GM12878 (cell line): Measurements from ENCODE around the gene TBC1D9B. TPM values are rescaled to one million over a fixed set of nuclear protein-coding genes. Genes with fewer than 3 reads are reported as not detected.

Experiments
- ATAC-seq: fragments of 200-7000 bp; cut with Tn5 transposase; 3 replicates; pipeline ENCODE4 v1.9.1; 2020; ENCODE audit warnings: mild to moderate bottlenecking, moderate library complexity
- BruUV-seq: library from RNA; stranded (reverse); fragments of 400-500 nt; replicated peaks from 2 replicates; lab custom pipeline; 2021; lab: Mats Ljungman, UMichigan
- CTCF ChIA-PET: fragments of 300-600 bp; sonication (Branson Sonifier 250); formaldehyde crosslinking; extraction: SDS; loops from one replicate; lab custom pipeline; 2021; ENCODE audit warnings: inconsistent platforms; lab: Yijun Ruan, JAX
- POLR2A ChIA-PET: fragments of 350-600 bp; formaldehyde crosslinking; extraction: SDS; loops from one replicate; lab custom pipeline; 2021; ENCODE audit warnings: inconsistent platforms; lab: Charles Lee
- RAD21 ChIA-PET: fragments of 300-600 bp; sonication (Branson Sonifier 250); formaldehyde crosslinking; loops from one replicate; lab custom pipeline; 2023; ENCODE audit warnings: antibody characterized with exemption; ENCODE audit not compliant: unreplicated experiment; lab: Charles Lee
- SMC1A ChIA-PET: fragments of 300-600 bp; sonication (Branson Sonifier 250); formaldehyde crosslinking; loops from one replicate; lab custom pipeline; 2023; ENCODE audit not compliant: unreplicated experiment, uncharacterized antibody; lab: Charles Lee
- DNase-seq: peaks from one replicate; pipeline ENCODE4 v3.0.0-alpha.2; 2011; ENCODE audit warnings: low read depth, low spot score
- FAIRE-seq: peaks from 3 replicates; lab custom pipeline; 2011; peaks lifted over from hg19 to GRCh38; lab: Jason Lieb, UNC
- H2AFZ ChIP-seq: 2 replicates; pipeline ENCODE4 v1.6.0; 2011; ENCODE audit warnings: low read depth, low read length, control low read depth; ENCODE audit not compliant: control insufficient read depth
- H3K27ac ChIP-seq: 2 replicates; pipeline ENCODE4 v1.5.1; 2011; ENCODE audit warnings: control low read depth; ENCODE audit not compliant: control insufficient read depth, insufficient read depth
- H3K27me3 ChIP-seq, 2 experiments: replicated peaks in 1 of 2; 2 replicates each; pipeline versions ENCODE4 v1.6.0 to v1.6.1; 2011; ENCODE audit warnings: low read length in 1 of 2; ENCODE audit not compliant: control insufficient read depth in 2 of 2, insufficient read depth in 2 of 2
- H3K36me3 ChIP-seq, 2 experiments: 2 replicates each; pipeline ENCODE4 v1.5.1; 2011; ENCODE audit warnings: low read length in 1 of 2; ENCODE audit not compliant: control insufficient read depth in 2 of 2, insufficient read depth in 2 of 2
- H3K4me1 ChIP-seq: 2 replicates; pipeline ENCODE4 v1.6.1; 2011; ENCODE audit warnings: mild to moderate bottlenecking, low read length, moderate library complexity, mixed read lengths; ENCODE audit not compliant: control insufficient read depth, insufficient read depth
- H3K4me2 ChIP-seq: 2 replicates; pipeline ENCODE4 v1.6.0; 2011; ENCODE audit warnings: control low read depth; ENCODE audit not compliant: control insufficient read depth, insufficient read depth
- H3K4me3 ChIP-seq: fragments of 200-600 bp; sonication (generic); 2 replicates; pipeline ENCODE4 v1.5.1; 2016
- H3K79me2 ChIP-seq: 2 replicates; pipeline ENCODE4 v1.6.0; 2011; ENCODE audit warnings: low read length; ENCODE audit not compliant: control insufficient read depth, insufficient read depth
- H3K9ac ChIP-seq: 2 replicates; pipeline ENCODE4 v1.8.0; 2011; ENCODE audit warnings: low read length, control low read depth, mixed read lengths; ENCODE audit not compliant: control insufficient read depth, insufficient read depth
- H3K9me3 ChIP-seq: replicated peaks from 3 replicates; pipeline ENCODE4 v1.5.1; 2011; ENCODE audit warnings: mild to moderate bottlenecking, low read length; ENCODE audit not compliant: control insufficient read depth, insufficient read depth
- H4K20me1 ChIP-seq: 2 replicates; pipeline ENCODE4 v1.6.0; 2011; ENCODE audit not compliant: control insufficient read depth, insufficient read depth
- BHLHE40 ChIP-seq, 2 experiments: fragments of 450-650 bp in 1 of 2; IDR thresholded peaks; 2 replicates each; pipeline ENCODE4 v1.6.1; 2011 to 2017; ENCODE audit warnings: low read depth in 2 of 2, borderline replicate concordance in 1 of 2, improper control_type of control experiment in 1 of 2, low read length in 1 of 2, mild to moderate bottlenecking in 1 of 2
- BRCA1 ChIP-seq: IDR thresholded peaks from 2 replicates; pipeline ENCODE4 v1.6.1; 2011; ENCODE audit warnings: low read depth, low read length, improper control_type of control experiment
- CHD1 ChIP-seq: IDR thresholded peaks from 2 replicates; pipeline ENCODE4 v1.6.1; 2012; ENCODE audit warnings: low read depth, low read length, improper control_type of control experiment
- EZH2 ChIP-seq: IDR thresholded peaks from 2 replicates; pipeline ENCODE4 v1.6.1; 2012; ENCODE audit warnings: low read depth, mild to moderate bottlenecking, control low read depth, inconsistent platforms, low read length, borderline replicate concordance; ENCODE audit not compliant: control insufficient read depth
- GATAD2B ChIP-seq: fragments of 450-650 bp; conservative IDR thresholded peaks from 2 replicates; pipeline ENCODE4 v1.6.1; 2017; ENCODE audit warnings: low read depth, mild to moderate bottlenecking, moderate library complexity
- IKZF1 ChIP-seq: fragments of 450-650 bp; conservative IDR thresholded peaks from 2 replicates; pipeline ENCODE4 v1.6.1; 2017; ENCODE audit warnings: antibody characterized with exemption, mild to moderate bottlenecking
- MLLT1 ChIP-seq: fragments of 450-650 bp; IDR thresholded peaks from 2 replicates; pipeline ENCODE4 v1.6.1; 2016; ENCODE audit warnings: mild to moderate bottlenecking
- NBN ChIP-seq: fragments of 450-650 bp; IDR thresholded peaks from 2 replicates; pipeline ENCODE4 v1.6.1; 2016
- RCOR1 ChIP-seq: conservative IDR thresholded peaks from 2 replicates; pipeline ENCODE4 v1.6.1; 2012; ENCODE audit warnings: low read depth, low read length, improper control_type of control experiment
- SIN3A ChIP-seq: IDR thresholded peaks from 2 replicates; pipeline ENCODE4 v1.6.1; 2012; ENCODE audit warnings: low read depth, low read length, improper control_type of control experiment
- SP1 ChIP-seq: IDR thresholded peaks from one replicate; pipeline ENCODE4 v1.6.1; 2011; ENCODE audit warnings: low read depth, low read length
- TARDBP ChIP-seq: IDR thresholded peaks from 2 replicates; pipeline ENCODE4 v1.6.1; 2016; ENCODE audit warnings: borderline replicate concordance
- USF1 ChIP-seq: IDR thresholded peaks from 2 replicates; pipeline ENCODE4 v1.6.1; 2011; ENCODE audit warnings: borderline replicate concordance, low read depth, mild to moderate bottlenecking, moderate library complexity, mixed read lengths, low read length; ENCODE audit not compliant: insufficient read depth; ENCODE audit errors: extremely low read length
- ZNF217 ChIP-seq: fragments of 450-650 bp; IDR thresholded peaks from 2 replicates; pipeline ENCODE4 v1.6.1; 2017; ENCODE audit warnings: antibody characterized with exemption, mild to moderate bottlenecking
- WGBS: methylation state at CpG from one replicate; pipeline ENCODE4 v1.1.6; 2016; ENCODE audit warnings: low lambda C conversion rate; ENCODE audit not compliant: insufficient replicate concordance, insufficient coverage; ENCODE audit errors: missing lambda C conversion rate; 5-methylcytosine and 5-hydroxymethylcytosine counted together
- in situ Hi-C: fragments of 300-500 bp; cut with MboI; formaldehyde crosslinking; loops from 9 replicates; pipeline ENCODE4 v1.14.3; 2018; ENCODE audit warnings: mixed read lengths
- intact Hi-C: fragments of 100-400 bp; cut with micrococcal nuclease; formaldehyde crosslinking; loops from one replicate; pipeline ENCODE4 v1.14.2; 2022; ENCODE audit not compliant: unreplicated experiment
- polyA plus RNA-seq, 11 experiments: library from polyadenylated mRNA; depleted of rRNA in 4 of 11; unstranded in 6 of 11; stranded (reverse) in 5 of 11; fragments of >200 nt; fragmentation: Nextera tagmentation in 4 of 11; fragmentation: Illumina TruSeq in 1 of 11; extraction: Ambion mirVana in 4 of 11; extraction: Trizol in 1 of 11; gene quantifications; 1 replicate in 1 of 11; 2 replicates in 10 of 11; pipeline versions ENCODE4 v1.2.1 to v1.2.3, GENCODE V29; 2011 to 2016; ENCODE audit warnings: inconsistent platforms in 2 of 11, missing spikeins in 2 of 11, low read depth in 1 of 11
- total RNA-seq, 4 experiments: library from RNA; depleted of rRNA in 3 of 4; stranded (reverse); fragments of >200 nt in 3 of 4; fragmentation: Illumina TruSeq in 1 of 4; extraction: Trizol in 1 of 4; gene quantifications; 2 replicates each; pipeline versions ENCODE4 v1.2.1 to v1.2.3, GENCODE V29; 2013 to 2021
- TF ChIP-seq, protein P1 (sequence below): fragments of 150-350 bp; IDR thresholded peaks from 2 replicates; pipeline ENCODE4 v1.6.1; 2016; ENCODE audit warnings: low read depth, low read length

Gene TBC1D9B
- total and polyA plus RNA-seq, 10 of the 15 experiments (the other 5 are each of a cell fraction or from before 2014, with no cell fraction given), result 4.0 to 74.2 (median 34.6) TPM

GRCh38 chr5:179876610-179876952 lies 31.1 kb downstream of the TBC1D9B start:
- DNase-seq, result no peak
- Histone ChIP-seq H2AFZ (no peak overlapping the region), H4K20me1 (no peaks in the 10 kb centered on the region), H3K27ac (no peak overlapping the region), H3K27me3 (no peaks in the 10 kb centered on the region), H3K9me3 (no peaks in the 10 kb centered on the region), H3K36me3 (peaks cover 17 to 22% of the 10 kb centered on the region in 2 experiments), H3K4me1 (no peaks in the 10 kb centered on the region), H3K79me2 (no peaks in the 10 kb centered on the region), H3K4me2 (no peak overlapping the region), H3K4me3 (no peak overlapping the region), H3K9ac (no peak overlapping the region)
- ChIA-PET POLR2A (interaction anchor here (0.7 kb wide), 2 partner anchors 9 to 140 kb away, joined by 4 to 10 read pairs; no protein-coding TSS in a partner anchor), CTCF (no interaction called here), SMC1A (no interaction called here), RAD21 (interaction anchor here (0.6 kb wide), 1 partner anchor 331 kb away, joined by 3 read pairs; no protein-coding TSS in a partner anchor)
- in situ Hi-C loops, result no loop called here
- intact Hi-C loops, result no loop called here
- BruUV-seq, result no TSS peak
- ATAC-seq, result no peak
- FAIRE-seq, result no peak
- WGBS, result 99% methylated on average over 3 of the region's 3 CpGs
- no peak for TF ChIP-seq SP1
- TF ChIP-seq SIN3A, result no peak
- TF ChIP-seq, protein P1, sequence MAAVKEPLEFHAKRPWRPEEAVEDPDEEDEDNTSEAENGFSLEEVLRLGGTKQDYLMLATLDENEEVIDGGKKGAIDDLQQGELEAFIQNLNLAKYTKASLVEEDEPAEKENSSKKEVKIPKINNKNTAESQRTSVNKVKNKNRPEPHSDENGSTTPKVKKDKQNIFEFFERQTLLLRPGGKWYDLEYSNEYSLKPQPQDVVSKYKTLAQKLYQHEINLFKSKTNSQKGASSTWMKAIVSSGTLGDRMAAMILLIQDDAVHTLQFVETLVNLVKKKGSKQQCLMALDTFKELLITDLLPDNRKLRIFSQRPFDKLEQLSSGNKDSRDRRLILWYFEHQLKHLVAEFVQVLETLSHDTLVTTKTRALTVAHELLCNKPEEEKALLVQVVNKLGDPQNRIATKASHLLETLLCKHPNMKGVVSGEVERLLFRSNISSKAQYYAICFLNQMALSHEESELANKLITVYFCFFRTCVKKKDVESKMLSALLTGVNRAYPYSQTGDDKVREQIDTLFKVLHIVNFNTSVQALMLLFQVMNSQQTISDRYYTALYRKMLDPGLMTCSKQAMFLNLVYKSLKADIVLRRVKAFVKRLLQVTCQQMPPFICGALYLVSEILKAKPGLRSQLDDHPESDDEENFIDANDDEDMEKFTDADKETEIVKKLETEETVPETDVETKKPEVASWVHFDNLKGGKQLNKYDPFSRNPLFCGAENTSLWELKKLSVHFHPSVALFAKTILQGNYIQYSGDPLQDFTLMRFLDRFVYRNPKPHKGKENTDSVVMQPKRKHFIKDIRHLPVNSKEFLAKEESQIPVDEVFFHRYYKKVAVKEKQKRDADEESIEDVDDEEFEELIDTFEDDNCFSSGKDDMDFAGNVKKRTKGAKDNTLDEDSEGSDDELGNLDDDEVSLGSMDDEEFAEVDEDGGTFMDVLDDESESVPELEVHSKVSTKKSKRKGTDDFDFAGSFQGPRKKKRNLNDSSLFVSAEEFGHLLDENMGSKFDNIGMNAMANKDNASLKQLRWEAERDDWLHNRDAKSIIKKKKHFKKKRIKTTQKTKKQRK, result no peak
- no peak for TF ChIP-seq BHLHE40 (IDR thresholded peaks at IDR 0.05; ENCODE audit: borderline replicate concordance in 1 of 2, low read depth in 2 of 2, low read length in 1 of 2)
- TF ChIP-seq MLLT1, result no peak
- TF ChIP-seq TARDBP, result no peak
- no peak for TF ChIP-seq USF1
- TF ChIP-seq RCOR1, result no peak
- TF ChIP-seq NBN, result no peak
- no peak for TF ChIP-seq GATAD2B
- TF ChIP-seq BRCA1, result no peak
- no peak for TF ChIP-seq ZNF217
- TF ChIP-seq CHD1, result no peak
- no peak for TF ChIP-seq IKZF1
- TF ChIP-seq EZH2, result no peak
